Activated T-helper 1 cell treated with anti-CD3 and anti-CD28 coated beads, Interleukin-2, amount 50 U/mL, for 16 hours (primary cell): ENCODE data around the gene A2M.

ENCODE experiments used
- DNase-seq, 2 donors: peaks; one replicate each; pipeline ENCODE4 v3.0.0-alpha.2; 2020; ENCODE audit warnings: low read depth in 1 of 2, low spot score in 1 of 2

Gene A2M

GRCh38 chr12:9040484-9041186 lies 75.1 kb downstream of the A2M start:
- DNase-seq = no peak

GRCh38 chr12:9039397-9039977 lies 76.2 kb downstream of the A2M start:
- no peak for DNase-seq

- no peak for DNase-seq
Observed at GRCh38 chr12:9037431-9037830, 78.3 kb downstream of the A2M start.

GRCh38 chr12:9036227-9036626 lies 79.5 kb downstream of the A2M start:
- no peak for DNase-seq

GRCh38 chr12:9034095-9034494 lies 81.6 kb downstream of the A2M start:
- no peak for DNase-seq

- DNase-seq = no peak
Observed at GRCh38 chr12:9033265-9033887, 82.3 kb downstream of the A2M start.

- no peak for DNase-seq
Observed at GRCh38 chr12:9032202-9032964, 83.3 kb downstream of the A2M start.

- no peak for DNase-seq
Observed at GRCh38 chr12:9030776-9031175, 84.9 kb downstream of the A2M start.

GRCh38 chr12:9027161-9028059 lies 88.3 kb downstream of the A2M start:
- no peak for DNase-seq

GRCh38 chr12:9024512-9024911 lies 91.2 kb downstream of the A2M start:
- no peak for DNase-seq

GRCh38 chr12:9022592-9022991 lies 93.1 kb downstream of the A2M start:
- DNase-seq = no peak
